Hepatocyte (in vitro differentiated cells): ENCODE data around the gene NPAS3.

Source experiments
- CTCF ChIP-seq: fragments of 200-600 bp; sonication (generic); IDR thresholded peaks from 2 replicates; pipeline ENCODE4 v1.5.1; 2016; ENCODE audit warnings: antibody characterized with exemption, mild to moderate bottlenecking; ENCODE audit not compliant: poor library complexity
- EZH2 ChIP-seq: fragments of 200-600 bp; sonication (generic); IDR thresholded peaks from 2 replicates; pipeline ENCODE4 v1.6.1; 2016; ENCODE audit warnings: antibody characterized with exemption, mild to moderate bottlenecking, borderline replicate concordance

DNA sequence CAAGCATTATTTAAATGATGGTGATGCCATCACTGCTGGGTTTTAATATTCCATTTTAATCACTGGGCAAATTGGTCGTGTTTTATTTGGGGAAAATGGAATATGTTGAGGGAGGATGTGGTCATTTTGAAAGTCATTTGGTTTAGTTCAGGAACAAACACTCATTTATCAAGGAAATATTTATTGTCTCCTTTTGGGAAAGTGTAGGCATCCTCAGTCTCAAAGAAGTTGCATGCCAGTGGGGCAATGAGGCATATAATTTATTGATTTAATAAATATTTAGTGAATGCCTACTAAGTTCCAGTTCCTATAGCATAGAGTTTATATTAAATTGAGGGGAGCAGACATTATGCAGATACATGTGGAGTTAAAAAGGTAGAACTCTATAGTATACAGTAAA is 134.3 kb downstream of the NPAS3 start:
- TF ChIP-seq EZH2 (no peak), CTCF (no peak)
